Stomach smooth muscle (tissue), 2 donors: ENCODE results near the gene RB1.
A peak's percentile ranks its signal among the peaks of the same experiment; 100 is the strongest.

Experiments used
- H3K27ac ChIP-seq: one replicate; pipeline ENCODE4 v1.7.0; 2013; ENCODE audit warnings: mild to moderate bottlenecking, low read length, inconsistent platforms
- H3K27me3 ChIP-seq, 2 donors: one replicate each; pipeline ENCODE4 v1.7.0; 2013; ENCODE audit warnings: low read length in 2 of 2; ENCODE audit not compliant: insufficient read depth in 2 of 2, control insufficient read depth in 1 of 2
- H3K36me3 ChIP-seq, 2 donors: one replicate each; pipeline ENCODE4 v1.7.0; 2013; ENCODE audit warnings: low read length in 2 of 2; ENCODE audit not compliant: control insufficient read depth in 2 of 2, insufficient read depth in 2 of 2
- H3K4me1 ChIP-seq: one replicate; pipeline ENCODE4 v1.7.0; 2013; ENCODE audit warnings: low read length; ENCODE audit not compliant: control insufficient read depth, insufficient read depth
- H3K4me3 ChIP-seq, 2 donors: one replicate each; pipeline ENCODE4 v1.7.0; 2013; ENCODE audit warnings: low read length in 2 of 2
- H3K9ac ChIP-seq, 2 donors: one replicate each; pipeline ENCODE4 v1.7.0; 2013; ENCODE audit warnings: low read length in 2 of 2, mild to moderate bottlenecking in 1 of 2
- H3K9me3 ChIP-seq, 2 donors: one replicate each; pipeline ENCODE4 v1.7.0; 2013; ENCODE audit warnings: low read length in 2 of 2; ENCODE audit not compliant: control insufficient read depth in 2 of 2
- donor health status: healthy.
- donor health status: Pancreatic carcinoma.

The RB1 gene

GRCh38 chr13:48505012-48505411 lies 201.5 kb downstream of the RB1 start:
- H3K36me3 ChIP-seq = peaks cover 5 to 6% of the 10 kb centered on the region in 2 donors
- no peak overlapping the region for H3K9ac ChIP-seq
- no peaks in the 10 kb centered on the region for H3K27me3 ChIP-seq
- H3K9me3 ChIP-seq = no peaks in the 10 kb centered on the region
- H3K4me1 ChIP-seq = peaks cover 2% of the 10 kb centered on the region
- H3K27ac ChIP-seq = no peak overlapping the region
- H3K4me3 ChIP-seq = no peak overlapping the region

DNA sequence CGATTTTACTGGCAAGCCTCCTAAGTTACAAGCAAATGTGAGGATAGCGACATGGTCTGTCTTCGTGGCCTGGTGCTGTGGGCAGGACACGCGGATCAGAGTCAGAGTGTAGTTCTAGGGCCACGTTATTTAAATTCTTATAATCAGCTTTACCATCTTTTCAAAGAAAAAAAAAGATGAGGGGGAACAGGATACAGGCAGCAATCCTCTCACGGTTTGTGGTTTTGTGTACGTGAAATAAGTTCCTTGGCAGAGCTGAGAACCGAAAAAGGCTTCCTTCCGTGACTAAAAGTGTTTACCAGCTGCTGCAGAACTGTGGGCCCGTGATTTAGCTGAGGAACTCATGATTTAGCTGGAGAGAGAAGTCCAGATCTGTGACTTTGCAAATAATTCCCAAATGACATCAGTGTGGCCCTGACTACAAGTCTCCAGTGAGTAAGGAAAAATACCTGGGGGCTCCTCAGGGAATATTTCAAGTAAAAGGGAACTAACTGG lies 202.1 kb downstream of the RB1 start:
- H3K4me1 ChIP-seq = peaks cover 2% of the 10 kb centered on the region
- no peak overlapping the region for H3K4me3 ChIP-seq
- H3K27me3 ChIP-seq = no peaks in the 10 kb centered on the region
- H3K9ac ChIP-seq = peak overlapping the region in 1 of 2 donors; percentile 40
- peaks cover 3 to 6% of the 10 kb centered on the region in 2 donors for H3K36me3 ChIP-seq
- no peak overlapping the region for H3K27ac ChIP-seq
- H3K9me3 ChIP-seq = no peaks in the 10 kb centered on the region

- peaks cover 0 to 6% of the 10 kb centered on the region in 2 donors for H3K36me3 ChIP-seq
- no peaks in the 10 kb centered on the region for H3K9me3 ChIP-seq
- no peaks in the 10 kb centered on the region for H3K27me3 ChIP-seq
- H3K9ac ChIP-seq = peak overlapping the region in 1 of 2 donors; percentile 40
- H3K27ac ChIP-seq = no peak overlapping the region
- no peak overlapping the region for H3K4me3 ChIP-seq
- peaks cover 2% of the 10 kb centered on the region for H3K4me1 ChIP-seq
Observed at GRCh38 chr13:48506092-48506701, 202.6 kb downstream of the RB1 start.

GRCh38 chr13:48507021-48507420 lies 203.5 kb downstream of the RB1 start:
- no peak overlapping the region for H3K4me3 ChIP-seq
- H3K27me3 ChIP-seq = no peaks in the 10 kb centered on the region
- no peak overlapping the region for H3K27ac ChIP-seq
- H3K4me1 ChIP-seq = peaks cover 2% of the 10 kb centered on the region
- H3K9ac ChIP-seq = no peak overlapping the region
- H3K9me3 ChIP-seq = no peaks in the 10 kb centered on the region
- H3K36me3 ChIP-seq = no peaks in the 10 kb centered on the region

- Histone ChIP-seq H3K36me3 (no peaks in the 10 kb centered on the region), H3K9me3 (no peaks in the 10 kb centered on the region), H3K27me3 (no peaks in the 10 kb centered on the region), H3K27ac (no peak overlapping the region), H3K4me3 (no peak overlapping the region), H3K4me1 (peaks cover 2% of the 10 kb centered on the region), H3K9ac (no peak overlapping the region)
Observed at GRCh38 chr13:48508011-48508410, 204.5 kb downstream of the RB1 start.

DNA sequence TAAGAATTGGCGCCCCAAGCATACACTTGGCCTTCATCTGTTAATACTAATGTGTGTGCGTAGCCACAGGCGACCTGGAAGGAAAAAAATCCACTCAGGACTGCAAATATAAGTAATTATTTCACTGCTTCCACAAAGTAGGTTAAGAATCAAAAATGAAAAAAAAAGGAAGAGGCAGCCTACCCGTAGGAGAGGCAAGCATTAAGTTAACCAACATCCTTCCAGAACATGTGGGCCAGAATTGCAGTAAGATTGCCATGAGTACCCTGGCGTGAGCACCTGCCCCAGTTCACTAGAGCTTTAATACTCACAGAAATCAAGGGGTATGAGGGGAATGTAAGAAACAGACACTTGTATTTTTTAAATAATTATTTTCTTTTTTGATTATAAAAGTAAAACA lies 207.1 kb downstream of the RB1 start:
- H3K27me3 ChIP-seq = no peaks in the 10 kb centered on the region
- no peak overlapping the region for H3K27ac ChIP-seq
- H3K36me3 ChIP-seq = peaks cover 0 to 2% of the 10 kb centered on the region in 2 donors
- H3K9me3 ChIP-seq = no peaks in the 10 kb centered on the region
- H3K4me3 ChIP-seq = no peak overlapping the region
- no peak overlapping the region for H3K9ac ChIP-seq
- H3K4me1 ChIP-seq = peaks cover 2% of the 10 kb centered on the region

- peaks cover 0 to 2% of the 10 kb centered on the region in 2 donors for H3K36me3 ChIP-seq
- no peak overlapping the region for H3K27ac ChIP-seq
- H3K4me3 ChIP-seq = peak overlapping the region; percentile 29 to 40
- H3K9ac ChIP-seq = peak overlapping the region in 1 of 2 donors; percentile 38
- no peaks in the 10 kb centered on the region for H3K4me1 ChIP-seq
- no peaks in the 10 kb centered on the region for H3K27me3 ChIP-seq
- H3K9me3 ChIP-seq = no peaks in the 10 kb centered on the region
Observed at GRCh38 chr13:48511621-48512230, 208.2 kb downstream of the RB1 start.

DNA sequence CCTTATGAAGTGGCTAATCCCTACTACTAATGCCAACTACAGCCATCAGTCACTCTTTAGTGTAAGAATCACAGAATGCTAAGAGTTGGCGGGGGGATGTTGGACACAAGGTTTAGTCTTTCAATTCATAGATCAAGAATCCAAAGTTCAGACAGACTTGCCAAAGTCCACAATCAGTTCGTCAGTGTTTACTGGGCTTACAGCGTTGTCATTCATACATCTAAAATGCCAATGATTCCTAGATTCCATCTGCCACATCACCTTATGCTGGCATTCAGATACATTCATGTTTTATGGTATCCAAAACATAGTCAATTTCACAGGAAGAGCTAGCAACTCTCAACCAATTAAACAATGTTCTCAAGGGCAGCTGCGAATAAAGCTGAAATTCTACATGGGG lies 211.2 kb downstream of the RB1 start:
- H3K4me1 ChIP-seq = no peaks in the 10 kb centered on the region
- peaks cover 0 to 2% of the 10 kb centered on the region in 2 donors for H3K36me3 ChIP-seq
- no peak overlapping the region for H3K4me3 ChIP-seq
- H3K27ac ChIP-seq = no peak overlapping the region
- no peaks in the 10 kb centered on the region for H3K9me3 ChIP-seq
- H3K9ac ChIP-seq = no peak overlapping the region
- no peaks in the 10 kb centered on the region for H3K27me3 ChIP-seq

DNA sequence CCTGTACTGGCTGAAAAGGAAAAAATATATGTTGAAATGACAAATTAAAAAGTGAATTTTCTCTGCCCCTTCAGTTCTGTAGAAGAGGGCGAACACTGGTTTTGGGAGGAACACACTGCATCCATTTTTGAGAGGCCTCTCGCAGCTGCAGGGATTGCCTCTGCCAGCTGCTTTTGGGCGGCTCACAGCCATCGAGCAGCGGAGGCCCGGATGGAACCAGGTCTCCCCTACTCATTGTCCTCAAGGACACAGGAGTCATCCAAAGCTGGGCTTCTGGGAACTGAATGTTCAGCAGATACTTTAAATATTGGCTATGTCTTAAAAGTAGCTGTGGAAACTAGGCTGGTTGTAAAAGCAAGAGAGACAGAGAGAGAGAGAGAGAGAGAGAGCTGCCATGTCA lies 212.2 kb downstream of the RB1 start:
- Histone ChIP-seq H3K4me3 (no peak overlapping the region), H3K4me1 (no peaks in the 10 kb centered on the region), H3K27ac (no peak overlapping the region), H3K9ac (no peak overlapping the region), H3K36me3 (peaks cover 0 to 2% of the 10 kb centered on the region in 2 donors), H3K9me3 (no peaks in the 10 kb centered on the region), H3K27me3 (no peaks in the 10 kb centered on the region)

DNA sequence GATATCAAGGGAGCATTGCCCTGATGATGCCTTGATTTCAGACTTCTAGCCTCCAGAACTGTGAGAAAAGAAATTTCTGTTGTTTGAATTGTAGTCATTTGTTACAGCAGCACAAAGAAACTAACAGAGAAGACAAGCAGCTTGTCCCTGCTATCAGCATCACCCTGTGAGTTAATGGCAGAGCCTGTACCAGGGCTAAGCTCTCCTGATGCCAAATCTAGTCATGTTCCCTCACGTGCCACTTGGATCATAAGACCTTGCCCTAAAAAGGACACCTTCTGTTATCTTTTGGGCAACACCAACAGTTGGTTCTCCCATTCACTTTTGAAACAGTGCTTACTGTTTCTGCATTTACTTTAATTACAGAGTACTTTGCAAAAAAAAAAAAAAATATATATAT lies 214.5 kb downstream of the RB1 start:
- Histone ChIP-seq H3K27me3 (no peaks in the 10 kb centered on the region), H3K4me1 (no peaks in the 10 kb centered on the region), H3K36me3 (peaks cover 0 to 2% of the 10 kb centered on the region in 2 donors), H3K9me3 (no peaks in the 10 kb centered on the region), H3K27ac (no peak overlapping the region), H3K9ac (no peak overlapping the region), H3K4me3 (no peak overlapping the region)

GRCh38 chr13:48526286-48526685 lies 222.7 kb downstream of the RB1 start:
- Histone ChIP-seq H3K27me3 (no peaks in the 10 kb centered on the region), H3K27ac (no peak overlapping the region), H3K9me3 (no peaks in the 10 kb centered on the region), H3K4me3 (no peak overlapping the region), H3K36me3 (no peaks in the 10 kb centered on the region), H3K9ac (no peak overlapping the region), H3K4me1 (peaks cover under 1% of the 10 kb centered on the region)
